IPS DF 6.9 (cell line): ENCODE data around the gene NLRP6.
"Not testable (repeated sequence)": the region's sequence is repeated elsewhere in the genome, so short reads cannot be mapped to it uniquely, and the experiment has no call there.

Experiments
- DNase-seq: peaks from one replicate; pipeline ENCODE4 v3.0.0-alpha.2; 2013; ENCODE audit warnings: low read depth, low spot score
- H3K27ac ChIP-seq: one replicate; pipeline ENCODE4 v1.5.1; 2013; ENCODE audit warnings: low read length, control low read depth
- H3K27me3 ChIP-seq: 2 replicates; pipeline ENCODE4 v1.6.1; 2013; ENCODE audit warnings: mild to moderate bottlenecking, low read length; ENCODE audit not compliant: control insufficient read depth, insufficient read depth
- H3K36me3 ChIP-seq: 2 replicates; pipeline ENCODE4 v1.6.1; 2013; ENCODE audit warnings: low read length; ENCODE audit not compliant: control insufficient read depth, insufficient read depth
- H3K4me1 ChIP-seq: 2 replicates; pipeline ENCODE4 v1.6.1; 2013; ENCODE audit warnings: low read length; ENCODE audit not compliant: control insufficient read depth, insufficient read depth
- H3K4me3 ChIP-seq: 2 replicates; pipeline ENCODE4 v1.5.1; 2013; ENCODE audit warnings: mild to moderate bottlenecking, low read length
- H3K9me3 ChIP-seq: 2 replicates; pipeline ENCODE4 v1.6.1; 2013; ENCODE audit warnings: low read length, inconsistent platforms; ENCODE audit not compliant: control insufficient read depth, insufficient read depth
- WGBS: extraction: QIAGEN DNeasy Blood & Tissue Kit; methylation state at CpG from one replicate; pipeline ENCODE4 v1.1.7; 2013; ENCODE audit warnings: mixed read lengths, missing lambda C conversion rate; ENCODE audit not compliant: insufficient read length, insufficient coverage; 5-methylcytosine and 5-hydroxymethylcytosine counted together

The NLRP6 gene

DNA sequence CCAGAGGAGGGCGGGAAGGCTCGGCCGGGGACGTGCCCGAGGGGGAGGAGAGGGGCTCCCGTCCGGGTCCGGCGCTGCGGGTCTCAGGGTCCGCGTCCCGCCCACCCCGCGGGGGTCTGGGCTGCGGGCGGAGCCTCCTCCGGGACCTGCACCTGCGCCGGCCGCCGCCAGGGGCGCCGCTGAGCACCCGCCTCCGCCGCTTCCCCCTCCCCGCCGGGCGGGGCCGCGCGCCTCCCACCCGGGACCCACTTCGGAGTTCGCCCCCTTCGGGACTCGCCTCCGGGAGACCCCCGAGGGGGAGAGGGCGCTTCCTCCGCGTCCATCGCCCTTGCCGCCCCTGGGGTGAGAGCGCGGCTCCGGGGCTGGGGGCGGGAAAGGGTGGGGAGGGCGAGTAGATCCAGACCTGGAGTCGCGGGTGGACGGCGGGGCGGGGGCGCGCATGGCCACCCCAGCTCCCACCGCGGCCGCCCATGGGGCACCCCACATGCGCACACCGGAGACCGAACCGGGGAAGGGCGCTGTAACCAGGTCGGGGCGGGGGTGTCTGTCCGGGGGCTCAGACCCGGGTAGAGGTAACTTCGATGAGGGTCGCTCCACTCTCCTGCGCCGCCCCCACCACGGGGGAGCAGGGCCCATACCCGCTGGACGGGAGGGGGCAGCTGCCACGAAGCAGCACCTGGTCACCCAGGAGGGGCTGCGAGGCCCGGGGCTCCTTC lies 40.4 kb downstream of the NLRP6 start:
- H3K9me3 ChIP-seq, H3K36me3 ChIP-seq, H3K27ac ChIP-seq, H3K27me3 ChIP-seq, H3K4me3 ChIP-seq, DNase-seq: not testable (repeated sequence)
- WGBS: no CpG with 5 or more reads among the region's 79 CpGs
- peaks cover 19% of the 10 kb centered on the region for H3K4me1 ChIP-seq

- not testable (repeated sequence) for H3K27me3 ChIP-seq, H3K36me3 ChIP-seq, H3K4me3 ChIP-seq, H3K27ac ChIP-seq, H3K9me3 ChIP-seq, DNase-seq
- WGBS: no CpG with 5 or more reads among the region's 29 CpGs
- H3K4me1 ChIP-seq: peaks cover 19% of the 10 kb centered on the region
Measured at GRCh38 chr11:319121-319887, 41.1 kb downstream of the NLRP6 start.

DNA sequence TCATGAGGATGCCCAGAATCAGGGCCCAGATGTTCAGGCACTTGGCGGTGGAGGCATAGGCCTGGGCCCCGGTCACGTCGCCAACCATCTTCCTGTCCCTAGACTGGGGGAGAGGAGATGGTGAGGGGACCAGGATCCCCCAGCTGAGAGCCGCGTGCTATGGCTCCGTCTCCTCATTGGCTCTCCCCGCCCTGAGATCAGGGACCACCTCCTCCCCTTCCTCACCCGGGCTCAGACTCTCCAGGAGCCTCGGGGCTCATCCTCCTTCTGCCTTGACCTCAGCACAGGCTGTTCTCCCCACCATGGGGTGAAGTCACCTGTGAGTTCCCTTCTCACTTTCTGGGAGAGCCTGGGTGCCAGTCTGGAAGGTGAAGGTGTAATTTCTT lies 41.7 kb downstream of the NLRP6 start:
- H3K27ac ChIP-seq, H3K27me3 ChIP-seq, H3K36me3 ChIP-seq, H3K4me3 ChIP-seq, DNase-seq, H3K9me3 ChIP-seq: not testable (repeated sequence)
- WGBS: no CpG with 5 or more reads among the region's 10 CpGs
- peaks cover 19% of the 10 kb centered on the region for H3K4me1 ChIP-seq

DNA sequence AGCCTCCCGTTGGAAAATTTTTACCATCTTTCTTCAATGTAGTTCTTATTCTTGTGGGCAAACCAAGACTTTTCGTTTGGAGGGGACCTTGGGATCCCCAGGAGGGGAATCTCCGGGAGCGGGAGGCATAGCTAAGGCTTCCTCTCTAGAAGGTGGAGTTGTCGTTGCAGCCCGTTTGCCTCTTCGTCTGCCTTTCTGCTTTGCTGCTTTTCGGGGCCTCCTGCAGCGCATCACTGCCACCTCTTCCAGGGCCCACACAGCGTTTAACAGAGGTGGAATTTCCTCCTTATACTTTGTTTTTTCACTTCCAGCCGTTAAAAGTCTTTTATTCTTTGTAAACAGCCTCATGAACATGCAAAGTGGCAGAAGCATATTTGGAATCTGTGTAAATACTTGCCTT lies 45.9 kb downstream of the NLRP6 start:
- H3K27ac ChIP-seq: no peak overlapping the region
- H3K27me3 ChIP-seq: no peaks in the 10 kb centered on the region
- no peaks in the 10 kb centered on the region for H3K36me3 ChIP-seq
- WGBS: no CpG with 5 or more reads among the region's 11 CpGs
- H3K4me1 ChIP-seq: peaks cover 3% of the 10 kb centered on the region; the same call in 1 of the 2 replicates
- no peaks in the 10 kb centered on the region for H3K9me3 ChIP-seq
- no peak for DNase-seq
- H3K4me3 ChIP-seq: no peak overlapping the region

DNA sequence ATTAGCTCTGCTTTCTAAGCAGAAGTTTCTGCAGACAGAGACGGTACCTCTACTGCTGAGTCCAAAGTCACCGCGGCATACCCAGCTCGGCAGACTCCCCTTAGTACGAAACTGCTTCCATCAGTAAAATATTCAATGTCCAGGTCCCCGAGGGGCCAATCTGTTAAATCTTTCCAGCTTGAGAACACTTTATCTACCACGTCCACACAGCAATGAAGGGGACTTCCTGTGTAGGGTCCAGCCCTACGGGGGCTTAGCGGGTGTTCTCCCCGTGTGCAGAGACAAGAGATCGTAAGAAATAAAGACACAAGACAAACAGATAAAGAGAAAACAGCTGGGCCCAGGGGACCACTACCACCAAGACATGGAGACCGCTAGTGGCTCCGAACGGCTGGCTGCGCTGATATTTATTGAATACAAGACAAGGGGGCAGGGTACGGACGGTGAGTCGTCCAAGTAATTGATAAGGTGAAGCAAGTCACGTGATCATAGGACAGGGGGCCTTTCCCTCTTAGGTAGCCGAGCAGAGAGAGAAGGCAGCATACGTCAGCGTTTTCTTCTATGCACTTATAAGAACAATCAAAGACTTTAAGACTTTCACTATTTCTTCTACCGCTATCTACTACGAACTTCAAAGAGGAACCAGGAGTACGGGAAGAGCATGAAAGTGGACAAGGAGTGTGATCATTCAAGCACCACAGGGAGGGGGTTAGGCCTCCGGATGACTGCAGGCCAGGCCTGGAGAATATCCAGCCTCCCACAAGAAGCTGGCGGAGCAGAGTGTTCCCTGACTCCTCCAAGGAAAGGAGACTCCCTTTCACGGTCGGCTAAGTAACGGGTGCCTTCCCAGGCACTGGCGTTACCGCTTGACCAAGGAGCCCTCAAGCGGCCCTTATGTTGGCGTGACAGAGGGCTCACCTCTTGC lies 46.6 kb downstream of the NLRP6 start:
- DNase-seq, H3K27ac ChIP-seq, H3K36me3 ChIP-seq, H3K4me3 ChIP-seq, H3K9me3 ChIP-seq, H3K27me3 ChIP-seq, H3K4me1 ChIP-seq: not testable (repeated sequence)
- WGBS: no CpG with 5 or more reads among the region's 34 CpGs

- WGBS: no CpG with 5 or more reads among the region's 30 CpGs
- Histone ChIP-seq H3K4me1 (no peaks in the 10 kb centered on the region; the same call in 1 of the 2 replicates), H3K27me3 (no peaks in the 10 kb centered on the region), H3K27ac (no peak overlapping the region), H3K36me3 (no peaks in the 10 kb centered on the region), H3K9me3 (no peaks in the 10 kb centered on the region), H3K4me3 (no peak overlapping the region)
- no peak for DNase-seq
Measured at GRCh38 chr11:325796-326591, 47.8 kb downstream of the NLRP6 start.

DNA sequence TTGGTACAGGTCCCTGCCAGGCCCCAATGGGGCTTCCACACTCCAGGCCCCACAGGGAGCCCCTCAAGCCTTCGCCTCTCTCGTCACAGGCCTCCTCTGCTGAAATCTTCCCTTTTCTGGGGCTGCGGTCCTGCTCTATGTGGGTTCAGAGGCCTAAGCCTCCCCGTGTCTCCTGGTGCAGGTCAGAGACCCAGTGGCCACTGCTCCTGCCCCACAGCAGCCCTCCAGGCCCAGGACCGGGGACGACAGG lies 48.3 kb downstream of the NLRP6 start:
- Histone ChIP-seq H3K9me3 (no peaks in the 10 kb centered on the region), H3K36me3 (no peaks in the 10 kb centered on the region), H3K27ac (no peak overlapping the region), H3K4me1 (no peaks in the 10 kb centered on the region; the same call in 1 of the 2 replicates), H3K4me3 (no peak overlapping the region), H3K27me3 (no peaks in the 10 kb centered on the region)
- no peak for DNase-seq
- WGBS: no CpG with 5 or more reads among the region's 6 CpGs

DNA sequence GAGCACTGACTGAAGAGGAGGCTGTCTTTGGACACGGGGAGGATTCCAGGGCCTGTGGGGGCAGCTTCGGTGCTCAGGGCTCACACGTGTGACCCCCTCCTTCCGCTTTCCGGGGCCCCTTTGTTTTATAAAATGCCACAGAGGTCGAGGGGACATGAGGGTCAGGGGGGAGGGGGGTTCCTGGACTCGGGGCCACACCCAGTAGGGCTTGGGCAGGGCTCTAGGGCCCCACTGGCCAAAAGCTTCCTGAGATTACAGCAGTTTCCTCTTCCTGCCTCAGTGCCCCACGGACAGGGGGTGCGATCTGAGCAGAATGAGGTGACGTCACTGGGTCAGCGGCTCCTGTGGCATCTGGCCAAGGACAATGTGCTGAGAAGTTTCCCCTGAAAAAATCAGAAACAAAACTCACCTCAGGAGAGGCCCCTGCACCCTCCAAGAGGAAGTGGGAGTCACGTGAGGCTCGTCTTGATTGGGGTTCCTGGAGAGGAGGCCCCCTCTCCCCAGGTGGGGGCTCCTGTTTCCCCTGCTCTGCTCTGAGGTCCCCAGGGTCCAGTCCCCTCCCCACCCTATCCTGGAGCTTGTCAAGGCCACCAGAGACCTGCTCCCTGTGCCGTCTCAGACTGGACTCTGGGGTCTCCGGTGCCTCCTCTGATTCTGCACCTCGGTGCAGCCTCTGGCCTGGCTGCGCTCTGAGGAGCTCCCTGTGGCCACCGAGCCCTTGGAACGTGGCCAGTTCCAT lies 48.8 kb downstream of the NLRP6 start:
- no peaks in the 10 kb centered on the region for H3K9me3 ChIP-seq
- no CpG with 5 or more reads among the region's 19 CpGs for WGBS
- no peak overlapping the region for H3K4me3 ChIP-seq
- no peak overlapping the region for H3K27ac ChIP-seq
- no peaks in the 10 kb centered on the region for H3K36me3 ChIP-seq
- DNase-seq: no peak
- no peaks in the 10 kb centered on the region for H3K27me3 ChIP-seq
- H3K4me1 ChIP-seq: no peaks in the 10 kb centered on the region; the same call in 1 of the 2 replicates

DNA sequence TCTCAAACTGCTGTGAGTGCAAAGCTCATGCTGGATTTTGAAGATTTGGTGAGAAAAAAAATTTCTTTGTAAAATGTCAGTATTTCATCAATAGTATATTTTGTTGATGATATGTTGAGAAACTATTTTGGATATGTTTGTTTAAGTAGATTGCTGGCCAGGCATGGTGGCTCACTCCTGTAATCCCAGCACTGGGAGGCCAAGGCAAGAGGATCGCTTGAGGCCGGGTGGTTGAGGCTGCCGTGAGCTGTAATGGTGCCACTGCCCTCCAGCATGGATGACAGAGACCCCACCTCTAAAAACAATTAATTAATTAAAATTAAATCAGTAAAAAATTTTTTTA lies 49.3 kb downstream of the NLRP6 start:
- no peak overlapping the region for H3K27ac ChIP-seq
- no peaks in the 10 kb centered on the region for H3K9me3 ChIP-seq
- no peak for DNase-seq
- no peaks in the 10 kb centered on the region; the same call in 1 of the 2 replicates for H3K4me1 ChIP-seq
- no peaks in the 10 kb centered on the region for H3K36me3 ChIP-seq
- H3K27me3 ChIP-seq: no peaks in the 10 kb centered on the region
- no CpG with 5 or more reads among the region's 3 CpGs for WGBS
- no peak overlapping the region for H3K4me3 ChIP-seq
